Heart right ventricle (tissue), 16 donors: Measurements from ENCODE around the gene CEP89. TPM values are rescaled to one million over a fixed set of nuclear protein-coding genes. Genes with fewer than 3 reads are reported as not detected.

Source experiments
- ATAC-seq, 8 donors: fragments of 200-7000 bp; cut with Tn5 transposase; one replicate each; pipeline ENCODE4 v1.9.1; 2020; ENCODE audit warnings: mild to moderate bottlenecking in 8 of 8, moderate library complexity in 8 of 8, moderate number of reproducible peaks in 1 of 8
- DNase-seq, 2 donors: peaks; one replicate each; pipeline ENCODE4 v3.0.0-alpha.2; 2020
- H3K27ac ChIP-seq, 10 donors: fragments of 200-600 bp; sonication (generic) in 2 of 10; one replicate each; pipeline versions ENCODE4 v1.5.0 to v1.8.0; 2020 to 2022; ENCODE audit warnings: mild to moderate bottlenecking in 3 of 10
- H3K27me3 ChIP-seq, 7 donors: fragments of 200-600 bp; one replicate each; pipeline ENCODE4 v1.8.0; 2021 to 2022; ENCODE audit warnings: mild to moderate bottlenecking in 2 of 7
- H3K36me3 ChIP-seq, 9 donors: fragments of 200-600 bp; sonication (generic) in 1 of 9; one replicate each; pipeline versions ENCODE4 v1.5.0 to v1.8.0; 2020 to 2022; ENCODE audit warnings: mild to moderate bottlenecking in 2 of 9
- H3K4me1 ChIP-seq, 9 donors: fragments of 200-600 bp; sonication (generic) in 1 of 9; one replicate each; pipeline versions ENCODE4 v1.5.0 to v1.8.0; 2020 to 2022; ENCODE audit warnings: mild to moderate bottlenecking in 4 of 9
- H3K4me3 ChIP-seq, 10 donors: fragments of 200-600 bp; sonication (generic) in 2 of 10; one replicate each; pipeline versions ENCODE4 v1.5.0 to v1.8.0; 2020 to 2022; ENCODE audit warnings: mild to moderate bottlenecking in 7 of 10, moderate library complexity in 2 of 10
- H3K9me3 ChIP-seq, 11 donors: fragments of 200-600 bp in 10 of 11; sonication (generic) in 2 of 11; one replicate each; pipeline versions ENCODE4 v1.5.0 to v1.8.0; 2013 to 2022; ENCODE audit warnings: mild to moderate bottlenecking in 2 of 11, control low read depth in 1 of 11, moderate library complexity in 1 of 11
- CTCF ChIP-seq, 9 donors: fragments of 200-600 bp; sonication (generic) in 2 of 9; IDR thresholded peaks; one replicate each; pipeline versions ENCODE4 v1.5.0 to v1.8.0; 2021 to 2022; ENCODE audit warnings: antibody characterized with exemption in 9 of 9, mild to moderate bottlenecking in 5 of 9, moderate library complexity in 1 of 9
- WGBS, 2 donors: extraction: QIAGEN DNeasy Blood & Tissue Kit; methylation state at CpG; one replicate each; pipeline ENCODE4 v1.1.7; 2013; ENCODE audit warnings: inconsistent platforms in 1 of 2; 5-methylcytosine and 5-hydroxymethylcytosine counted together
- intact Hi-C, 10 donors: fragments of 100-400 bp; cut with DNase I; formaldehyde crosslinking; loops; one replicate each; pipeline versions ENCODE4 v1.11.1 to v1.14.2; 2022
- polyA plus RNA-seq, 2 donors: library from polyadenylated mRNA; stranded (reverse); fragments of 200-250 nt; gene quantifications; one replicate each; pipeline ENCODE4 v1.2.3, GENCODE V29; 2013
- total RNA-seq, 10 donors: library from RNA; stranded (reverse); fragmentation: NEBNext Ultra II Directional in 3 of 10; extraction: Animal tissue kit (Norgen Biotek cat#: 25700) in 3 of 10; gene quantifications; one replicate each; pipeline versions ENCODE4 v1.2.1 to v1.2.4, GENCODE V29; 2021 to 2023
- donor health status: Arrhythmogenic right ventricular cardiomyopathy.
- donor health status: ischemic (EF 13 %, LVEDD 7.1; RV severe dilation, severe dysfunction).
- donor health status: healthy with polysubstance abuse.
- donor health status: DM: no; HTN: yes; CAD: no.
- donor health status: DM: no; HTN: no; CAD: no.
- donor health status: ischemic (EF 25% LVEDD 6.9; RV normal size, moderate dysfunction).
- donor health status: ischemic (EF 25% LVEDD 5.7; RV mildly dilated, moderate dysfunction).
- donor health status: healthy.
- donor health status: DM: yes; HTN: yes; CAD: no.
- donor health status: Ischemic cardiomyopathy.
- donor health status: ischemic (EF 35%, LVEDD 5.7; RV mildly dilated, moderate dysfunction).
- donor health status: nonischemic (EF 11% LVEDD 7.7; RV severe dilation, severe dysfunction).
- donor health status: DM: yes; HTN: yes; CAD: no.
- donor health status: PGD.
- donor health status: ischemic (EF 29% LVEDD 5.4; RV normal size, mild dysfunction).
- donor health status: nonischemic (EF 23%, LVEDD 6.1; RV moderate dilation, normal function).

CEP89 gene
- total and polyA plus RNA-seq, 12 donors: 7.5 to 13.9 (median 10.0) TPM

- no peak overlapping the region for H3K27ac ChIP-seq
- no peak for DNase-seq
- no peak overlapping the region for H3K4me3 ChIP-seq
- TF ChIP-seq CTCF (IDR thresholded peaks at IDR 0.05): no peak
- no peaks in the 10 kb centered on the region for H3K4me1 ChIP-seq
- 95% methylated on average over 12 of the region's 12 CpGs for WGBS, 2 donors
- H3K9me3 ChIP-seq: no peaks in the 10 kb centered on the region
- no peak for ATAC-seq
- intact Hi-C loops: no loop called here
- H3K36me3 ChIP-seq: peaks cover 0 to 74% (median 0%) of the 10 kb centered on the region in 9 donors
- no peaks in the 10 kb centered on the region for H3K27me3 ChIP-seq
Measured at GRCh38 chr19:32881766-32882165, 90.0 kb downstream of the CEP89 start.

GRCh38 chr19:32880622-32881021, 91.1 kb downstream of the CEP89 start:
- H3K9me3 ChIP-seq: no peaks in the 10 kb centered on the region
- H3K4me3 ChIP-seq: no peak overlapping the region
- H3K36me3 ChIP-seq: peaks cover 0 to 62% (median 0%) of the 10 kb centered on the region in 9 donors
- H3K27ac ChIP-seq: no peak overlapping the region
- no peaks in the 10 kb centered on the region for H3K4me1 ChIP-seq
- TF ChIP-seq CTCF (IDR thresholded peaks at IDR 0.05): no peak
- no peaks in the 10 kb centered on the region for H3K27me3 ChIP-seq
- no peak for DNase-seq
- WGBS, 2 donors: 92 to 97% methylated on average over 2 of the region's 2 CpGs
- ATAC-seq: no peak
- intact Hi-C loops: no loop called here

GRCh38 chr19:32879741-32880140, 92.0 kb downstream of the CEP89 start:
- no peak for DNase-seq
- WGBS, 2 donors: 87 to 93% methylated on average over 8 of the region's 8 CpGs
- H3K9me3 ChIP-seq: no peaks in the 10 kb centered on the region
- peaks cover 0 to 55% (median 0%) of the 10 kb centered on the region in 9 donors for H3K36me3 ChIP-seq
- no peak for ATAC-seq
- no peak for TF ChIP-seq CTCF (IDR thresholded peaks at IDR 0.05)
- H3K27ac ChIP-seq: no peak overlapping the region
- H3K4me1 ChIP-seq: no peaks in the 10 kb centered on the region
- intact Hi-C loops: no loop called here
- no peak overlapping the region for H3K4me3 ChIP-seq
- H3K27me3 ChIP-seq: no peaks in the 10 kb centered on the region

- H3K4me3 ChIP-seq: no peak overlapping the region
- no peaks in the 10 kb centered on the region for H3K4me1 ChIP-seq
- H3K36me3 ChIP-seq: peaks cover 0 to 55% (median 0%) of the 10 kb centered on the region in 9 donors
- H3K27me3 ChIP-seq: no peaks in the 10 kb centered on the region
- no peak for TF ChIP-seq CTCF (IDR thresholded peaks at IDR 0.05)
- intact Hi-C loops: no loop called here
- H3K27ac ChIP-seq: no peak overlapping the region
- WGBS, 2 donors: 96 to 97% methylated on average over 12 of the region's 12 CpGs
- no peak for ATAC-seq
- DNase-seq: no peak
- H3K9me3 ChIP-seq: no peaks in the 10 kb centered on the region
Measured at GRCh38 chr19:32878988-32879387, 92.8 kb downstream of the CEP89 start.
